ENCODE data around the gene ATXN7L1. TPM values are rescaled to one million over a fixed set of nuclear protein-coding genes. Genes with fewer than 3 reads are reported as not detected.

Gene ATXN7L1
- total RNA-seq, 4 donors from 2014 or later = 5.9 to 21.2 (median 7.7) TPM

- peaks cover 0 to 74% of the 10 kb centered on the region in 2 donors for H3K36me3 ChIP-seq
Measured at GRCh38 chr7:105617280-105618015, 259.0 kb downstream of the ATXN7L1 start.

GRCh38 chr7:105614341-105614840 is 262.0 kb downstream of the ATXN7L1 start:
- ATAC-seq = no peak
- no peak overlapping the region for H3K4me3 ChIP-seq
- H3K27ac ChIP-seq = no peak overlapping the region
- H3K4me1 ChIP-seq = no peaks in the 10 kb centered on the region
- H3K36me3 ChIP-seq = peaks cover 0 to 70% of the 10 kb centered on the region in 2 donors
- 93 to 100% methylated on average over 4 to 20 of the region's 20 CpGs for WGBS, 2 donors (ENCODE audit: low coverage in 1 of 2)
- no peaks in the 10 kb centered on the region for H3K27me3 ChIP-seq
- H3K9me3 ChIP-seq = no peaks in the 10 kb centered on the region
- TF ChIP-seq CTCF (IDR thresholded peaks at IDR 0.05) (no peak), POLR2AphosphoS5 (IDR thresholded peaks at IDR 0.05) (no peak), POLR2A (IDR thresholded peaks at IDR 0.05) (no peak), EP300 (IDR thresholded peaks at IDR 0.05) (no peak)

More at GRCh38 chr7:105617280-105618015, 259.0 kb downstream of the ATXN7L1 start:
- H3K9me3 ChIP-seq = no peaks in the 10 kb centered on the region
- no peak overlapping the region for H3K27ac ChIP-seq
- no peak for TF ChIP-seq POLR2AphosphoS5 (IDR thresholded peaks at IDR 0.05)
- TF ChIP-seq POLR2A (IDR thresholded peaks at IDR 0.05) = no peak
- TF ChIP-seq CTCF (IDR thresholded peaks at IDR 0.05) = no peak
- TF ChIP-seq EP300 (IDR thresholded peaks at IDR 0.05) = no peak
- no peak for ATAC-seq
- no peak overlapping the region for H3K4me3 ChIP-seq
- no peaks in the 10 kb centered on the region for H3K27me3 ChIP-seq
- 86 to 100% methylated on average over 1 to 5 of the region's 14 CpGs for WGBS, 2 donors (ENCODE audit: low coverage in 1 of 2)
- peaks cover 0 to 16% (median 12%) of the 10 kb centered on the region in 3 donors for H3K4me1 ChIP-seq

- Histone ChIP-seq H3K4me3 (no peak overlapping the region), H3K27ac (no peak overlapping the region), H3K36me3 (peaks cover 0 to 69% of the 10 kb centered on the region in 2 donors), H3K9me3 (no peaks in the 10 kb centered on the region), H3K4me1 (no peaks in the 10 kb centered on the region), H3K27me3 (no peaks in the 10 kb centered on the region)
- no peak for TF ChIP-seq POLR2A (IDR thresholded peaks at IDR 0.05)
- TF ChIP-seq POLR2AphosphoS5 (IDR thresholded peaks at IDR 0.05) = no peak
- TF ChIP-seq EP300 (IDR thresholded peaks at IDR 0.05) = no peak
- TF ChIP-seq CTCF (IDR thresholded peaks at IDR 0.05) = no peak
- WGBS, 2 donors (ENCODE audit: low coverage in 1 of 2) = 94 to 100% methylated on average over 9 to 13 of the region's 32 CpGs
- no peak for ATAC-seq
Measured at GRCh38 chr7:105613611-105614330, 262.6 kb downstream of the ATXN7L1 start.

GRCh38 chr7:105612806-105613205 is 263.6 kb downstream of the ATXN7L1 start:
- WGBS, 2 donors (ENCODE audit: low coverage in 1 of 2) = 100% methylated on average over 2 of the region's 9 CpGs; no CpG with 5 or more reads in 1 of the 2 donors
- no peak for ATAC-seq

More at GRCh38 chr7:105612806-105613205, 263.6 kb downstream of the ATXN7L1 start:
- Histone ChIP-seq H3K36me3 (peaks cover 0 to 61% of the 10 kb centered on the region in 2 donors), H3K4me3 (no peak overlapping the region), H3K27me3 (no peaks in the 10 kb centered on the region), H3K27ac (no peak overlapping the region), H3K9me3 (no peaks in the 10 kb centered on the region), H3K4me1 (no peaks in the 10 kb centered on the region)
- no peak for TF ChIP-seq CTCF (IDR thresholded peaks at IDR 0.05)
- no peak for TF ChIP-seq POLR2AphosphoS5 (IDR thresholded peaks at IDR 0.05)
- no peak for TF ChIP-seq EP300 (IDR thresholded peaks at IDR 0.05)
- TF ChIP-seq POLR2A (IDR thresholded peaks at IDR 0.05) = no peak

All from gastroesophageal sphincter (tissue), 4 donors.